ENCODE results near the gene MYH11. TPM values are rescaled to one million over a fixed set of nuclear protein-coding genes. Genes with fewer than 3 reads are reported as not detected.

Gene MYH11
- total RNA-seq, 4 donors from 2014 or later, result 5.6 to 57.7 (median 20.4) TPM

DNA sequence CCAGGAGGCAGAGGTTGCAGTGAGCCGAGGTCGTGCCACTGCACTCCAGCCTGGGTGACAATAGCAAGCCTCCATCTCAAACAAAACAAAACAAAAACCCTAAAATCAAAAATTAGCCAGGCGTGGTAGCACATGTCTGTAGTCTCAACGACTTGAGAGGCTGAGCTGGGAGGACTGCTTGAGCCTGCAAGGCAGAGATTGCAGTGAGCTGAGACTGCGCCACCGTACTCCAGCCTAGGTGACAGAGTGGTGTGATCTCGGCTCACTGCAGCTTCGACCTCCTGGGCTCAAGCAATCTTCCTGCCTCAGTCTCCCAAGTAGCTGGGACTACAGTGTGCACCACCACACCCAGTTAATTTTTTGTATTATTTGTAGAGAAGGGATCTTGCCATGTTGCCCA lies 87.6 kb downstream of the MYH11 start:
- Histone ChIP-seq H3K4me3 (no peak overlapping the region), H3K4me1 (no peaks in the 10 kb centered on the region), H3K36me3 (no peaks in the 10 kb centered on the region), H3K27me3 (no peaks in the 10 kb centered on the region), H3K9me3 (no peaks in the 10 kb centered on the region), H3K27ac (peak overlapping the region in 2 of 4 donors; percentile 50 to 65)
- DNase-seq, result no peak
- no peak for ATAC-seq
- TF ChIP-seq, protein P1, sequence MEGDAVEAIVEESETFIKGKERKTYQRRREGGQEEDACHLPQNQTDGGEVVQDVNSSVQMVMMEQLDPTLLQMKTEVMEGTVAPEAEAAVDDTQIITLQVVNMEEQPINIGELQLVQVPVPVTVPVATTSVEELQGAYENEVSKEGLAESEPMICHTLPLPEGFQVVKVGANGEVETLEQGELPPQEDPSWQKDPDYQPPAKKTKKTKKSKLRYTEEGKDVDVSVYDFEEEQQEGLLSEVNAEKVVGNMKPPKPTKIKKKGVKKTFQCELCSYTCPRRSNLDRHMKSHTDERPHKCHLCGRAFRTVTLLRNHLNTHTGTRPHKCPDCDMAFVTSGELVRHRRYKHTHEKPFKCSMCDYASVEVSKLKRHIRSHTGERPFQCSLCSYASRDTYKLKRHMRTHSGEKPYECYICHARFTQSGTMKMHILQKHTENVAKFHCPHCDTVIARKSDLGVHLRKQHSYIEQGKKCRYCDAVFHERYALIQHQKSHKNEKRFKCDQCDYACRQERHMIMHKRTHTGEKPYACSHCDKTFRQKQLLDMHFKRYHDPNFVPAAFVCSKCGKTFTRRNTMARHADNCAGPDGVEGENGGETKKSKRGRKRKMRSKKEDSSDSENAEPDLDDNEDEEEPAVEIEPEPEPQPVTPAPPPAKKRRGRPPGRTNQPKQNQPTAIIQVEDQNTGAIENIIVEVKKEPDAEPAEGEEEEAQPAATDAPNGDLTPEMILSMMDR (IDR thresholded peaks at IDR 0.05 in 4 of 5, conservative IDR thresholded peaks at IDR 0.05 in 1 of 5), result no peak
- no peak for TF ChIP-seq POLR2A (IDR thresholded peaks at IDR 0.05)
- intact Hi-C loops (cut with DNase I; ENCODE audit: low total_unique reads), result loop anchor here (10.0 kb wide), 1 partner anchor 356 kb away; no protein-coding TSS in a partner anchor
- in situ Hi-C loops (cut with MboI; ENCODE audit: low sequenced_read_pairs in 4 of 4), result loop anchor here in 2 of 4 donors (5.0 to 25.0 kb wide), 2 partner anchors 53 to 343 kb away; no protein-coding TSS in a partner anchor

DNA sequence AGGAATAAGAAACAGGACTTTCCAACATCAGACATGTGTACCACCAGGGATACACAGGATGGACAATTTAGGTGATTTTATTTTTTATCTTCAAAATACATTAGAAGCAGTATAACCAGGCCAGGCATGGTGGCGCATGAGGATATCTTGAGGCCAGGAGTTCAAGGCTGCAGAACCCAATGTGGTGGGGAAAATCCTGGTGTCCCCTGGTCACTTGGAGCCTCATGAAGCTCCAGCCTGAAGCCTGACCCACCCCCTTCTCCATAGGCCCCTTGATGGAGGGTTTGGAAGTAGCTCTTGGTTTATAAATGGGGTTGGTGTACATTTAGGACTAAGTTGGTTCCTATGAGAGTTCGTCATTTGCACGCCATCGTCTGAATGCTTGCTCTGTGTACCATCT lies 88.6 kb downstream of the MYH11 start:
- DNase-seq (no peak), ATAC-seq (no peak)
- Histone ChIP-seq H3K4me3 (no peak overlapping the region), H3K27ac (no peak overlapping the region), H3K4me1 (no peaks in the 10 kb centered on the region), H3K9me3 (no peaks in the 10 kb centered on the region), H3K27me3 (no peaks in the 10 kb centered on the region), H3K36me3 (no peaks in the 10 kb centered on the region)
- in situ Hi-C loops (cut with MboI; ENCODE audit: low sequenced_read_pairs in 4 of 4) (loop anchor here in 2 of 4 donors (5.0 to 25.0 kb wide), 2 partner anchors 54 to 344 kb away; no protein-coding TSS in a partner anchor), intact Hi-C loops (cut with DNase I; ENCODE audit: low total_unique reads) (loop anchor here (10.0 kb wide), 1 partner anchor 357 kb away; no protein-coding TSS in a partner anchor)
- TF ChIP-seq POLR2A (IDR thresholded peaks at IDR 0.05), result no peak
- TF ChIP-seq, protein P1 (IDR thresholded peaks at IDR 0.05 in 4 of 5, conservative IDR thresholded peaks at IDR 0.05 in 1 of 5), result no peak

DNA sequence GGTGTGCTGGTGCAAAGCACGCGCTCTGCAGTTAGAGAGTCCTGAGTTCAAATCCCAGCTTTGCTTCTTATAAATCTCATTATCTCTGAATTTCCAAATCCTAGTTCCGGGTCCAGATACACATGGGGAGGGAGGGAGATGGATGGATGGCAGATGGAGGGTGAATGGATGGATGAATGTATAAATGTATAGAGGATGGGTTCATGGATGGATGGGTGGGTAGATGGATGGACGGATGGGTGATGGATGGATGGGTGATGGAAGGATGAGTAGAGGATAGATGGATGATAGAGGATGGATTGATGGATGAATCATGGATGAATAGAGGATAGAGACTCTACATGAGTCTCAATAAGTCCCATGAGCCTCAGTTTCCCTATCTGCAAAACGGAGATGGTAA lies 89.9 kb downstream of the MYH11 start:
- in situ Hi-C loops (cut with MboI; ENCODE audit: low sequenced_read_pairs in 4 of 4), result loop anchor here in 2 of 4 donors (5.0 to 25.0 kb wide), 2 partner anchors 55 to 345 kb away; no protein-coding TSS in a partner anchor
- H3K27me3 ChIP-seq, result no peaks in the 10 kb centered on the region
- intact Hi-C loops (cut with DNase I; ENCODE audit: low total_unique reads), result loop anchor here (1.0 to 10.0 kb wide), 3 partner anchors 55 to 428 kb away; no protein-coding TSS in a partner anchor
- H3K36me3 ChIP-seq, result no peaks in the 10 kb centered on the region
- H3K27ac ChIP-seq, result no peak overlapping the region
- ATAC-seq (no peak), DNase-seq (no peak)
- no peak overlapping the region for H3K4me3 ChIP-seq
- no peaks in the 10 kb centered on the region for H3K4me1 ChIP-seq
- TF ChIP-seq, protein P1 (IDR thresholded peaks at IDR 0.05 in 4 of 5, conservative IDR thresholded peaks at IDR 0.05 in 1 of 5), result no peak
- TF ChIP-seq POLR2A (IDR thresholded peaks at IDR 0.05), result no peak
- no peaks in the 10 kb centered on the region for H3K9me3 ChIP-seq

DNA sequence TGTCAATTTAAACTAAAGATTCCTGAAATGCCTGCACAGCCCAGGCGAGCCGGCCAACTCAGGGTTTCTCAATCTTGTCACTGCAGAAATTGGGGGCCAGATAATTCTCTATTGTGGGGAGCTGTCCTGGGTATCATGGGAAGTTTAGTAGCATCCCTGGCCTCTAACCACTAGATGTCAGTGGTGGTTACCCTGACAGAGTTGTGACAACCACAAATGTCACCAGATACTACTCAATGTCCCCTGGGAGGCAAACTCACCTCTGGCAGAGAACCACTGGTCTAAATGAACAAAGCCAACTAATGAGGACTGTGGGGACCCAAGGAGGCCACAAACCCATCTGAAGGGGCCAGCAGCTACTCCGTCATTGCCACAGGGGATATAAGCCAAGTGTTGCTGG lies 90.9 kb downstream of the MYH11 start:
- peak; percentile 92 for ATAC-seq
- Histone ChIP-seq H3K36me3 (no peaks in the 10 kb centered on the region), H3K9me3 (no peaks in the 10 kb centered on the region), H3K27ac (no peak overlapping the region), H3K4me1 (no peaks in the 10 kb centered on the region), H3K27me3 (no peaks in the 10 kb centered on the region), H3K4me3 (no peak overlapping the region)
- in situ Hi-C loops (cut with MboI; ENCODE audit: low sequenced_read_pairs in 4 of 4) (loop anchor here in 2 of 4 donors (5.0 to 25.0 kb wide), 2 partner anchors 56 to 346 kb away; no protein-coding TSS in a partner anchor), intact Hi-C loops (cut with DNase I; ENCODE audit: low total_unique reads) (loop anchor here (1.0 to 10.0 kb wide), 3 partner anchors 56 to 429 kb away; no protein-coding TSS in a partner anchor)
- no peak for TF ChIP-seq POLR2A (IDR thresholded peaks at IDR 0.05)
- TF ChIP-seq, protein P1 (IDR thresholded peaks at IDR 0.05 in 4 of 5, conservative IDR thresholded peaks at IDR 0.05 in 1 of 5), result peak; percentile 48 to 85 (median 67)
- peak; percentile 17 to 46 for DNase-seq

Measured in gastrocnemius medialis (tissue), 4 donors.